Naive thymus-derived CD4-positive, alpha-beta T cell (primary cell): ENCODE measurements around the gene LMOD1. TPM values are rescaled to one million over a fixed set of nuclear protein-coding genes. Genes with fewer than 3 reads are reported as not detected.

Experiments used
- ATAC-seq: fragments of 150-1000 bp; cut with Tn5 transposase; 2 replicates; pipeline ENCODE4 v1.10.0; 2021; ENCODE audit warnings: mild to moderate bottlenecking, moderate library complexity
- CTCF ChIA-PET: fragments of 350-600 bp; sonication (Branson Sonifier 250); formaldehyde crosslinking; loops from one replicate; lab custom pipeline; 2021; ENCODE audit warnings: antibody characterized with exemption; lab: Charles Lee
- POLR2A ChIA-PET: fragments of 350-600 bp; sonication (Branson Sonifier 250); formaldehyde crosslinking; loops from one replicate; lab custom pipeline; 2021; ENCODE audit warnings: antibody characterized with exemption, inconsistent platforms; lab: Charles Lee
- DNase-seq, 9 donors: peaks; one replicate each; pipeline versions ENCODE4 v3.0.0 to v3.0.0-alpha.2; 2020 to 2022; ENCODE audit warnings: mixed read lengths in 1 of 9
- H3K27ac ChIP-seq: one replicate; pipeline ENCODE4 v1.7.0; 2013; ENCODE audit warnings: mild to moderate bottlenecking, low read depth, low read length, moderate library complexity
- H3K27me3 ChIP-seq, 2 donors: one replicate each; pipeline ENCODE4 v1.7.0; 2013; ENCODE audit warnings: low read length in 2 of 2, mild to moderate bottlenecking in 2 of 2, moderate library complexity in 2 of 2; ENCODE audit not compliant: control insufficient read depth in 2 of 2, insufficient read depth in 2 of 2
- H3K36me3 ChIP-seq, 3 experiments: 1 replicate in 2 of 3; 2 replicates in 1 of 3; pipeline ENCODE4 v1.7.0; 2013; ENCODE audit warnings: low read length in 3 of 3, mild to moderate bottlenecking in 3 of 3, moderate library complexity in 1 of 3; ENCODE audit not compliant: insufficient read depth in 3 of 3, control insufficient read depth in 2 of 3
- H3K4me1 ChIP-seq, 2 donors: one replicate each; pipeline ENCODE4 v1.7.0; 2013; ENCODE audit warnings: low read length in 2 of 2, mild to moderate bottlenecking in 2 of 2, moderate library complexity in 1 of 2; ENCODE audit not compliant: control insufficient read depth in 2 of 2, insufficient read depth in 2 of 2
- H3K4me3 ChIP-seq: 2 replicates; pipeline ENCODE4 v1.7.0; 2013; ENCODE audit warnings: mild to moderate bottlenecking, low read length
- H3K9me3 ChIP-seq, 3 experiments: 1 replicate in 2 of 3; 2 replicates in 1 of 3; pipeline ENCODE4 v1.7.0; 2013; ENCODE audit warnings: low read length in 3 of 3; ENCODE audit not compliant: control insufficient read depth in 2 of 3
- H3K27ac Mint-ChIP-seq, 9 donors: one replicate each; pipeline ENCODE4 v1.8.0; 2020 to 2022; ENCODE audit warnings: mixed read lengths in 9 of 9, mild to moderate bottlenecking in 8 of 9, moderate library complexity in 5 of 9, inconsistent platforms in 2 of 9
- H3K27me3 Mint-ChIP-seq, 5 donors: one replicate each; pipeline ENCODE4 v1.8.0; 2021 to 2022; ENCODE audit warnings: mixed read lengths in 5 of 5, mild to moderate bottlenecking in 1 of 5
- H3K36me3 Mint-ChIP-seq, 5 donors: one replicate each; pipeline ENCODE4 v1.8.0; 2020 to 2022; ENCODE audit warnings: mixed read lengths in 5 of 5, mild to moderate bottlenecking in 3 of 5, inconsistent platforms in 1 of 5
- H3K4me1 Mint-ChIP-seq, 7 donors: one replicate each; pipeline ENCODE4 v1.8.0; 2020 to 2022; ENCODE audit warnings: mixed read lengths in 7 of 7, mild to moderate bottlenecking in 3 of 7, inconsistent platforms in 1 of 7
- H3K4me3 Mint-ChIP-seq, 10 donors: one replicate each; pipeline ENCODE4 v1.8.0; 2020 to 2022; ENCODE audit warnings: mild to moderate bottlenecking in 10 of 10, mixed read lengths in 10 of 10, moderate library complexity in 6 of 10, inconsistent platforms in 2 of 10
- H3K9me3 Mint-ChIP-seq, 11 donors: one replicate each; pipeline ENCODE4 v1.8.0; 2020 to 2022; ENCODE audit warnings: mixed read lengths in 11 of 11, mild to moderate bottlenecking in 4 of 11, inconsistent platforms in 1 of 11, moderate library complexity in 1 of 11
- intact Hi-C, 2 donors: fragments of 100-400 bp; cut with micrococcal nuclease; formaldehyde crosslinking; loops; one replicate each; pipeline ENCODE4 v1.15.1; 2023
- polyA plus RNA-seq, 2 donors: library from polyadenylated mRNA; unstranded; fragments of 300-500 nt; fragmentation: Illumina TruSeq; gene quantifications; one replicate each; pipeline ENCODE4 v1.2.3, GENCODE V29; 2021
- total RNA-seq, 6 experiments: library from RNA in 5 of 6; stranded (reverse) in 5 of 6; gene quantifications; 1 replicate in 5 of 6; 2 replicates in 1 of 6; pipeline ENCODE4 v1.2.3 and lab custom pipeline; 2021 to 2026

The LMOD1 gene
- total and polyA plus RNA-seq, 7 experiments from 2014 or later, result not detected

GRCh38 chr1:201983380-201983805, 37.0 kb upstream of the LMOD1 start:
- Histone ChIP-seq H3K9me3 (no peaks in the 10 kb centered on the region), H3K4me3 (peak overlapping the region; percentile 61), H3K36me3 (no peaks in the 10 kb centered on the region), H3K27ac (peak overlapping the region; percentile 82), H3K4me1 (peaks cover 7 to 8% of the 10 kb centered on the region in 2 donors), H3K27me3 (no peaks in the 10 kb centered on the region)
- peaks cover 18 to 34% (median 24%) of the 10 kb centered on the region in 7 donors for H3K4me1 Mint-ChIP-seq
- DNase-seq (peak in 2 of 9 donors; percentile 2 to 8), ATAC-seq (no peak)
- intact Hi-C loops, result loop anchor here in 1 of 2 donors (2.0 kb wide), 1 partner anchor 155 kb away; the partner anchor contains the start of gene IPO9
- no peaks in the 10 kb centered on the region for H3K9me3 Mint-ChIP-seq
- peak overlapping the region; percentile 81 to 98 (median 91) for H3K27ac Mint-ChIP-seq
- peak overlapping the region; percentile 89 to 100 (median 97) for H3K4me3 Mint-ChIP-seq
- peaks cover 0 to 13% (median 0%) of the 10 kb centered on the region in 5 donors for H3K27me3 Mint-ChIP-seq
- ChIA-PET CTCF (interaction anchor here (1.2 kb wide), 1 partner anchor 10 kb away, joined by 4 read pairs; no protein-coding TSS in a partner anchor), POLR2A (interaction anchor here (1.1 to 1.7 kb wide), 4 partner anchors 9 to 31 kb away, joined by 3 to 5 read pairs (median 4); partner anchors contain the start of gene TIMM17A)
- peaks cover 0 to 4% (median 0%) of the 10 kb centered on the region in 5 donors for H3K36me3 Mint-ChIP-seq

GRCh38 chr1:201982623-201983379, 36.5 kb upstream of the LMOD1 start, which contains the start of gene RNPEP:
TSS of gene RNPEP (plus strand) at chr1:201982648. CDS start at chr1:201982667, 19 bp downstream.
- Histone ChIP-seq H3K4me3 (peak within 1 kb of the TSS; percentile 61), H3K36me3 (no peaks in the 10 kb centered on the region), H3K9me3 (no peaks in the 10 kb centered on the region), H3K27ac (peak within 1 kb of the TSS; percentile 82), H3K27me3 (no peaks in the 10 kb centered on the region), H3K4me1 (peaks cover 7 to 8% of the 10 kb centered on the region in 2 donors)
- DNase-seq (peak; percentile 42 to 61 (median 58)), ATAC-seq (peak; percentile 84)
- peaks cover 0 to 4% (median 0%) of the 10 kb centered on the region in 5 donors for H3K36me3 Mint-ChIP-seq
- ChIA-PET CTCF (interaction anchor here (1.0 to 1.2 kb wide), 2 partner anchors 9 kb away, joined by 4 read pairs; no protein-coding TSS in a partner anchor), POLR2A (interaction anchor here (1.1 to 1.9 kb wide), 6 partner anchors 9 to 153 kb away, joined by 3 to 7 read pairs (median 5); partner anchors contain the start of genes IPO9 and TIMM17A)
- peak within 1 kb of the TSS; percentile 81 to 98 (median 93) for H3K27ac Mint-ChIP-seq
- no peaks in the 10 kb centered on the region for H3K9me3 Mint-ChIP-seq
- H3K4me3 Mint-ChIP-seq, result peak within 1 kb of the TSS; percentile 92 to 100 (median 97)
- peaks cover 18 to 34% (median 24%) of the 10 kb centered on the region in 7 donors for H3K4me1 Mint-ChIP-seq
- peaks cover 0 to 16% (median 0%) of the 10 kb centered on the region in 5 donors for H3K27me3 Mint-ChIP-seq
- intact Hi-C loops, result loop anchor here (1.0 to 2.0 kb wide), 2 partner anchors 28 to 154 kb away; partner anchors contain the start of genes TIMM17A (in 2 of the 2) and IPO9 (in 1 of the 2)

- no peaks in the 10 kb centered on the region for H3K36me3 ChIP-seq
- H3K27me3 Mint-ChIP-seq, result peaks cover 0 to 16% (median 0%) of the 10 kb centered on the region in 5 donors
- POLR2A ChIA-PET, result interaction anchor here (0.7 to 1.9 kb wide), 5 partner anchors 16 to 488 kb away, joined by 3 to 7 read pairs (median 5); partner anchors contain the start of genes IPO9 and TIMM17A
- ATAC-seq, result peak; percentile 88
- CTCF ChIA-PET, result interaction anchor here (1.0 to 1.4 kb wide), 2 partner anchors 8 to 17 kb away, joined by 4 read pairs; no protein-coding TSS in a partner anchor
- H3K4me3 Mint-ChIP-seq, result peak overlapping the region; percentile 83 to 100 (median 96)
- intact Hi-C loops, result loop anchor here (1.0 to 2.0 kb wide), 2 partner anchors 27 to 153 kb away; partner anchors contain the start of genes TIMM17A (in 2 of the 2) and IPO9 (in 1 of the 2)
- no peaks in the 10 kb centered on the region for H3K27me3 ChIP-seq
- no peaks in the 10 kb centered on the region for H3K9me3 ChIP-seq
- peak overlapping the region; percentile 82 for H3K27ac ChIP-seq
- peak overlapping the region; percentile 78 to 97 (median 93) for H3K27ac Mint-ChIP-seq
- peak overlapping the region; percentile 61 for H3K4me3 ChIP-seq
- DNase-seq, result peak in 4 of 9 donors; percentile 50 to 76 (median 52)
- peaks cover 18 to 34% (median 24%) of the 10 kb centered on the region in 7 donors for H3K4me1 Mint-ChIP-seq
- no peaks in the 10 kb centered on the region for H3K9me3 Mint-ChIP-seq
- H3K4me1 ChIP-seq, result peaks cover 7 to 8% of the 10 kb centered on the region in 2 donors
- H3K36me3 Mint-ChIP-seq, result peaks cover 0 to 4% (median 0%) of the 10 kb centered on the region in 5 donors
Measured at GRCh38 chr1:201982082-201982622, 35.8 kb upstream of the LMOD1 start.

GRCh38 chr1:201970334-201971159, 24.2 kb upstream of the LMOD1 start:
- no peak overlapping the region for H3K27ac Mint-ChIP-seq
- DNase-seq, result no peak
- no peak overlapping the region for H3K4me3 ChIP-seq
- H3K9me3 Mint-ChIP-seq, result peaks cover 0 to 1% (median 0%) of the 10 kb centered on the region in 11 donors
- POLR2A ChIA-PET, result no interaction called here
- peaks cover 0 to 15% (median 0%) of the 10 kb centered on the region in 5 donors for H3K27me3 Mint-ChIP-seq
- intact Hi-C loops, result loop anchor here in 1 of 2 donors (5.0 kb wide), 1 partner anchor 93 kb away; no protein-coding TSS in a partner anchor
- H3K4me3 Mint-ChIP-seq, result no peak overlapping the region
- no peaks in the 10 kb centered on the region for H3K4me1 ChIP-seq
- no peak overlapping the region for H3K27ac ChIP-seq
- peaks cover 0 to 37% (median 12%) of the 10 kb centered on the region in 5 donors for H3K36me3 Mint-ChIP-seq
- H3K9me3 ChIP-seq, result no peaks in the 10 kb centered on the region
- CTCF ChIA-PET, result interaction anchor here (3.4 kb wide), 1 partner anchor 79 kb away, joined by 11 read pairs; no protein-coding TSS in a partner anchor
- H3K4me1 Mint-ChIP-seq, result peaks cover 0 to 2% (median 0%) of the 10 kb centered on the region in 7 donors
- no peak for ATAC-seq
- no peaks in the 10 kb centered on the region for H3K27me3 ChIP-seq
- H3K36me3 ChIP-seq, result peaks cover 3 to 36% (median 5%) of the 10 kb centered on the region in 3 experiments

- DNase-seq (no peak), ATAC-seq (no peak)
- no peak overlapping the region for H3K4me3 ChIP-seq
- peaks cover 0 to 1% (median 0%) of the 10 kb centered on the region in 11 donors for H3K9me3 Mint-ChIP-seq
- intact Hi-C loops, result no loop called here
- H3K4me1 ChIP-seq, result no peaks in the 10 kb centered on the region
- H3K36me3 Mint-ChIP-seq, result peaks cover 0 to 40% (median 15%) of the 10 kb centered on the region in 5 donors
- peaks cover 0 to 2% (median 0%) of the 10 kb centered on the region in 7 donors for H3K4me1 Mint-ChIP-seq
- H3K9me3 ChIP-seq, result no peaks in the 10 kb centered on the region
- no peaks in the 10 kb centered on the region for H3K27me3 ChIP-seq
- H3K27me3 Mint-ChIP-seq, result no peaks in the 10 kb centered on the region
- no peak overlapping the region for H3K27ac Mint-ChIP-seq
- CTCF ChIA-PET, result interaction anchor here (0.6 to 1.2 kb wide), 2 partner anchors 22 to 174 kb away, joined by 3 to 4 read pairs; partner anchors contain the start of gene LMOD1
- POLR2A ChIA-PET, result interaction anchor here (0.7 kb wide), 1 partner anchor 174 kb away, joined by 3 read pairs; no protein-coding TSS in a partner anchor
- no peak overlapping the region for H3K4me3 Mint-ChIP-seq
- H3K27ac ChIP-seq, result no peak overlapping the region
- peaks cover 7 to 54% (median 21%) of the 10 kb centered on the region in 3 experiments for H3K36me3 ChIP-seq
Measured at GRCh38 chr1:201968202-201968925, 22.0 kb upstream of the LMOD1 start.
